HG02870 (cell line): Measurements from ENCODE around the gene RERE.

Source experiments
- ATAC-seq: cut with Tn5 transposase; IDR thresholded peaks from one replicate; pipeline ENCODE4 v1.9.1; 2021; ENCODE audit warnings: mild to moderate bottlenecking, moderate library complexity; ENCODE audit not compliant: unreplicated experiment

The RERE gene

DNA sequence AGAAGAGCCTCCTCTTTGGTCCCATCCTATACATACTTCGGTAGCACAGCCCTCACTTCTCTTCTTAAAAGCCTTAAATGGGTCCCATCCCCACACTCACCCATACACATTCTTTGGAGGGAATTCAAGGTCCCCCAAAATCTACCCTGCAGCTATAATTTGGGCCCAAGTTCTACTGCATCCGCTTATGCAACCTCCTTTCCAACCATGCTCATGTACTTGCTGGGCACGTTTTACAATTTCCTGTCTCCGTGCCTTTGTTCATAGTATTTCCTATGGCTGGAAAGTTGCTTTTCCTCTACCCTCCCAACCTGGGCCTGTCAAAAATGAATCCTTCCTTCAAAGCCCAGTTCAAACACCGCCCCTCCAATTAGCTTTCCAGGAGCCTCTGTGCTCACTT is 399.8 kb downstream of the RERE start:
- no peak for ATAC-seq

GRCh38 chr1:8416881-8417280 is 400.6 kb downstream of the RERE start:
- no peak for ATAC-seq

DNA sequence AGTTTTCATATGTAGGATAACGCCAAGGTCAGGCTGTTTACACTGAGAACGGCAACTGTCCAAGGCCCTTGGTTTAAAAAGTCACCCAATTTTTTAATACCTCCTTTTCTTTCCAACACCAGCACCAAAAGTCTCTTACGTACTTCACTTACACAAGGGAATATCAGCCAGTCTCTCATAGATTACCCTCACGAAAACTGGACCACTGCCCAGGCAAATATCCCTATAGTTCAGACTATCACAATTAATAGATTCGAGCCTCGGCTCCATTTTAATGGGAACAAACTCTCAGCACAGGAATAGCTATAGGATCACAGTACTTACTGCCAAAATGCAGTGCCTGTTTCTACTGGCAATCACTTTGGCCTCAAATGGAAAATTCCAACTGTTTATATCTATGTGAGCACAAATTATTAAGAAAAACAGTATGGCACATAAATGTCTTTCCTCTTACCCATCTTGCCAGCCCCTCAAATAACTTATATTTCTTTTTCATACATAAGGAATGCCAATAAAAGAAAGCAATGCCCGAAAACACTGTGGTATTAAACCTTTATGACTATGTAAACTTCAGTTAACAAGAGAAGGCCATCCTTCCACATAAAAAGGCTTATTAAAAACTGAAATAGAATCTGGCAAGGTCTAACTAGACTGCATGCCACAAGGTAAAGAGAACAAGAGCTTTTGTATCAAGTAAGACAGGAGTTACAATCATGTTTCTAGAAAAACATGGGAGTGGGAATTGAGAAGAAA is 401.7 kb downstream of the RERE start:
- no peak for ATAC-seq

DNA sequence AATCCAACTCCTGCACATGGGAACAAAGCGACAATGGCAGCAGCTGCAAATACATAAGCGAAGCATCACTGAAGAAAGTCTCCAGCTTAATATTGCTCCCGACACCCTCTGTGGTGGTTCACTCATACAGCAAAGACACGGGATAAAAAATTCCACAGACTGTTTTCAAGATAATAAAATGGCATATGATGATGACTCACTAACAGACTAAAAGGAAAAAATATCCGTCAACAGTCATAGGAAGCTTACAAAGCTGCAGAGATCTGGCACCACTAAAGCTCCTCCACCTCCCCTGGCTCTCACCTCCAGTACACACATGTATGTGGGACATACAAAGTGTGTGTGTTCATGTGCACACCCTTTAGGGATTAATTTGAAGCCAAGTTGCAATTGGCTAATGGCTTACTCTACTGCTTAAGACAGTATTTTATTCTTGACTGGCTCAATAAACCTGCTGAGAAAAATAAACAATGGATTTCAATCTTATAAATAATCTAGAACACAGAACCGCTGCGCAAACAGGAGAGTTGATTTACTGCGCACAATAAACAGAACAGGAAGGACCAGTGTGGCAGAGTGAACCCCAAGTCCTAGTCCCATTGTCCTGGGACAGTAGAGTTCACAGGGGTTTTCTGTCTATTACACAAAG is 405.1 kb downstream of the RERE start:
- no peak for ATAC-seq

GRCh38 chr1:8411803-8412182 is 405.6 kb downstream of the RERE start:
- no peak for ATAC-seq

DNA sequence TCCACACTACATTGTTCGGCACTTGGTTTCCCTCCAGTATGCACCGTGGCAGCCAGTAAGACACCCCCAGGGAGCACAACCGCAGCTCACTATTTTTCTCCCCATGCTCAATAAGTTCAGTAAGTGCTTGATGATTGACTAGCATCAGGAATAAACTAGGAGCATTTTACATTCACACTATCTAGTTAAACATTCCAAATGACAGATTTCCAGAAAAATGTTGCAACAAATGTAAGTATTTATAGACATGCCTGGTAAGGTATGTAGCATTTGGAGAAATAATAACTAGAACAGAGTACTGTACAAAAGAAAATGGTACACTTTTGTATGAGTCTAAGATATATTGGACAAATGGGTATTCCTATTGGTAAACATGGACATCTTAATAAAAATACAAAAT is 406.6 kb downstream of the RERE start:
- no peak for ATAC-seq

GRCh38 chr1:8409606-8410005 is 407.8 kb downstream of the RERE start:
- no peak for ATAC-seq

DNA sequence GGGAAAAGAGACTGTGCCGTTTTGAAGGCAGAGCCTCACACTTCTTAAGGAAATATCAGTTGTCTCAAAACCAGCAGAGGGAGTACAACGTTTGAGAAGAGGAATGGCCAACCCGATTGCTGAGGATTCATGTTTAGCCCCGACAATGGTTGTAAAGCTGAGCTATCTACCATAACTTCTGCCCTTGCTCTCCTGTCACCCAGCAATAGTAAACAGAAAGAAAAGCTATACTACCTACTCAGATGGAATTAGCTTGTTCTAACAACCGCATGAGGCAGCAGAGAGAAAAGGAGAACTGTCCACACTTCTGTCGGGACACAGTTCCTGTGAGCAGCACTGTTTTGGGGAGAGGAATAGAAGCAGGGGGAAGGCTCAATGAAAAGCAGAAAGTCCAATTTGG is 408.3 kb downstream of the RERE start:
- no peak for ATAC-seq

DNA sequence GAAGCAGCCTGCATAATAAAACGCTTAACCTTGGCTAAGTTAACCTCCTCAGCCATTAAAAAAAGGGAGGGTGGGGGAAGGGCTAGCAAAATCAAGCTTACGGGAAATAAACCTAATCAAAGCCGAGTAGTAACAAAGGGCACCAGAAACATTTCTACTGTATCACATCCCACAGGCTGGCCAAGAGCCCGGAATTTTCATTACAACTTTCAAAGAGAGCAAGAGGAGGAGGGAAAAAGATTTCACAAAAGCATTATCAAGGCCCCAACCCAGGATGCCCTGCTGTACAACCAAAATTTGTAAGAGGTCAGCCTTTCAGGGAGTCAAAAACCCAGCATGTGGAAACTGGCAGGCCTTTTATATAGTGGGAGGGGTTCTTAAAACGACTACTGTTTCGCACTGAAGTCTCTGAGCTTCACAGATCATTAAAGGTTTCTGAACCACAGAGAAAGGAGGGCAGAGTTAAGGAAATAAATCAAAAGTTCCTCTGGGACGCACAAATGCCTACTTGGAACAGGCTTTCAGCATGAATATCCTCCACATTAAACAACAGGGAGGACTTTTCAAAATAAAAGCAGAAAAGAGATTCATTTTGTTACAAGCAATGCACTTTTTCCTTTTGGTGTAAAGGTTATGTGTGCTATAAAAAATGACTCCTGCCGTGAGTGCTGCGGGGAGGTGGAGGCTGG is 409.1 kb downstream of the RERE start:
- ATAC-seq, result no peak

- no peak for ATAC-seq
Measured at GRCh38 chr1:8407652-8408051, 409.8 kb downstream of the RERE start.

DNA sequence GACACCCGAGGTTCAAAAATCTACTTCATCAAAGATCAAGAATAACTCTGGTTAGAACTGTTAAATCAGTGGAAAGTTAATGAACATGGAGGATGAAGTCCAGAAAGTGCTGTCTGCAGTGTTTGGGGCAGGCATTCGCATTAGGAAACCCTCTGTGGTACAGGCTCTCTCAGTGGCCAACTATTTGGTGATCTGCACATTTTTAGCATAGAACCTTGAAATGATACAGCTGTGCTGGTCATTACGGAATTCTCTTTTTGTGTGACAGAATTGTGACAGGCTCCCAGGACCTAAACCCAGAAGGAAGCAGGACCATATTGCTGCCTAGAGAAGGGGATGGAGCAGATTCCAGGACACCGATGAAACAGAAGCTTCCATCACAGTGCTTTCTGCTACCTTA is 410.5 kb downstream of the RERE start:
- ATAC-seq, result no peak

DNA sequence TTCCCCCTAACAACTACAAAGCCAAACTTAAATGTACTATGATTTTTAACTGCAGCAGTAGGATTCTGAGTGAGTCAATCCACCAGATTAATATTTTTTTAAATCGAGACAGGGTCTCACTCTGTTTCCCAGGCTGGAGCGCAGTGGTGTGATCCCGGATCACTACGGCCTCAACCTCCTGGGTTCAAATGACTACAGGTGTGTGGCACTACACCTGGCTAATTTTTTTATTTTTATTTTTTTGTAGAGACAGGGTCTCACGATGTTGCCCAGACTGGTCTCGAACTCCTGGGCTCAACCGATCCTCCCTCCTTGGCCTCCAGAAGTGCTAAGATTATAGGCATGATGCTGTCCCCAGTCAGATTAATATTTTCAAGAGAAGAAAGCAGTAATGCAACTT is 411.4 kb downstream of the RERE start:
- no peak for ATAC-seq

- ATAC-seq, result no peak
Measured at GRCh38 chr1:8404460-8405370, 412.7 kb downstream of the RERE start.

GRCh38 chr1:8402109-8402710 is 415.2 kb downstream of the RERE start:
- no peak for ATAC-seq

DNA sequence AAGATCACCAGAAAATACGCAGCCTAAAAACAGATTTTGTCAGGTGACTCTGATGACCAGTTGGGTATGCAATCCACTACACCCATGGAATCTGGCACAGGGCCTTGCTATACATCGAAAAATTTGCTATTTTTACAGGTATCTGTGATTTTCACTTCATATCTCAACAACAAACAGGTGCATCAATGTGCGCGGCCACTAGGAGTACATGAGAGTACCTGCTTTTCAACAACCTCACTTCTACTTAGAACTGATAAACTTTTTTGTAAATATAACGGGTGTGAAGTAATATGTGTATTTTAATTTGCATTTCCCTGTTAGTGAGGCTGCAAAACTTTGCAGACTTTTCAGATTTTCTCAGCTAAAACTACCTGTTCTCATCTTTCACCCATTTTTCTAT is 418.8 kb downstream of the RERE start:
- no peak for ATAC-seq

DNA sequence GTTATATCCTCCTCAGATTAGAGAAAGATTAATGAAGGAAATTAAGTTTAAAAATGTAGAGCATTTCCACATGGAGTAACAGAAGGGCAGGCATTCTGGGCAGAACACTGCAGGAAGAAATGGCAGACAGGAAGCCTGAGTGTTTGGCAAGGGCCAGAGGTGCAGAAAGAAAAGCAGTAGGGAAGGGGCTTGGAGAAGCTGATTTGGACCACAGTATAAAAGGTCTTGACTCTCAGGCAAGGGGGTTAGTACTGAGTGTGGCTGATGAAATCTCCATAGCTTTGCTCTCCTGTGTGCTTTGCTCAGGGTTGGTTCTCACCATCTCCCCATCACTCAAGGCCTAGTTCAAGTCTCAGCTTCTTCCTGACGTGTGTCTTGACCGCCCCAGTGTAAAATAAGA is 419.4 kb downstream of the RERE start:
- ATAC-seq, result no peak

DNA sequence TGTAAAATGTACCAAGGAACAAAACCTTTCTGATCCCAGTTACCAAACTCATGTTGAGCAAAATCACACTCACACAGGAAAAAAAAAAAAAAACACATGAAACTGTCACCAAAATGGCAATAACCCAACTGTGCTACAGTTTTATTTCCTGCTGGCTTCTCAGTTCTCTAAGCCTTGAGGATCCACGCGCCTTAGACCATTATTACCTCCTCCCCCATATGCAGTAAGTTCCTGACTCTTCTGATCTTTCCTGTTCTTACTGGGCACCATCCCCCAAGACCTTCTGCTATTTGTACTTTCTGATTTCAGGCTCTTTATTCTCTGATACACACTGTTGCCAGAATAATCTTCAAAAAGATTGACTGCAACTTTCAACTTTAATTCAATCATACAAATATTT is 419.9 kb downstream of the RERE start:
- ATAC-seq, result peak; percentile 55

GRCh38 chr1:8396786-8397406 is 420.5 kb downstream of the RERE start:
- peak; percentile 29 for ATAC-seq

DNA sequence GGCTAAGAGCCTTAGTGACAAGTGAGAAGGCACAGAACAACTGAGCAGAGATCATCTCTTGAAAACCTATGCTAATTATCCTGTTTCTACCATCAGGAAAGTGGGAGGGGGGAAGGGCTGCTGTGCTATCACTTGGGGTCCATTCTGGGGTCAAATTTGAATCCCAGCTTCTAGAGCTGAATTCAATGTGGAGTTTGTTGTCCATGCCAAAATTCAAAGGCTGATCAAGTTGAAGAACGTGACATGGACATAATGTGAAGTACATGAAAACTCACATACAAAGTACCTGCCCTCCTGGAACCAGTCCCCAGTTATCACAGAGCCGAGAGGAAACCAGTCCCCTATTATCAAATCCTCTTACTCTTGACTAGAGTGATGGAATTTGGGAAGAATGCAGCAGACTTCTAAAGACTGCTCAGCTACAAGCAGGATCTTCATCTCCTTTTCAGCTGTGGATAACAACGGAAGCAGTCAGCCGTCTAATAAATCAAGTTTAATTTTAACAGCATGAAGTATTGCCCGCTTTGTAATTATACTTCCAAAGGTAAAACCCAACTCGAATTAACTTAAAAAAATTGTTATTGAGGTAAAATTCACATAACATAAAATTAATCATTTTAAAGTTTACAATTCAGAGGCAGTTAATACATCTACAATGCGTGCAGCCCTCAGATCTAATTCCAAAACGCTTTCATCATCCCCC is 421.2 kb downstream of the RERE start:
- no peak for ATAC-seq

GRCh38 chr1:8395433-8395866 is 422.0 kb downstream of the RERE start:
- no peak for ATAC-seq
